ENCODE measurements around the gene SLAMF9. TPM values are rescaled to one million over a fixed set of nuclear protein-coding genes. Genes with fewer than 3 reads are reported as not detected.

The SLAMF9 gene
- total RNA-seq, 1 experiment from 2014 or later, result 8.7 TPM

- Histone ChIP-seq H4K20me1 (ENCODE audit: low read length) (peaks cover 18% of the 10 kb centered on the region), H3K79me2 (ENCODE audit: low read length) (peaks cover 32% of the 10 kb centered on the region), H3K27ac (ENCODE audit: low read length) (peak overlapping the region; percentile 98), H3F3A (ENCODE audit: low read length, unreplicated experiment) (peaks cover 19% of the 10 kb centered on the region), H3K27me3 (ENCODE audit: low read length) (no peaks in the 10 kb centered on the region), H3K4me3 (ENCODE audit: low read length) (peak overlapping the region; percentile 36; the same call in 1 of the 2 replicates), H2AFZ (ENCODE audit: low read length) (no peak overlapping the region), H3K9me3 (ENCODE audit: low read length) (no peaks in the 10 kb centered on the region), H3K36me3 (ENCODE audit: low read depth, low read length) (peaks cover 29% of the 10 kb centered on the region), H3K9me2 (replicated peaks; ENCODE audit: low read length) (no peaks in the 10 kb centered on the region), H3K9ac (ENCODE audit: low read length) (peak overlapping the region; percentile 85), H3K4me2 (ENCODE audit: low read length) (peak overlapping the region; percentile 78), H3K4me1 (ENCODE audit: insufficient read depth, low read length) (peaks cover 97% of the 10 kb centered on the region)
- ATAC-seq (peak; percentile 61), DNase-seq (peak; percentile 95)
- intact Hi-C loops (cut with micrococcal nuclease), result no loop called here
- BruUV-seq (replicated peaks), result no TSS peak
- ChIA-PET POLR2A (ENCODE audit: unreplicated experiment) (interaction anchor here (0.5 to 1.6 kb wide), 6 partner anchors 9 to 685 kb away, joined by 3 to 12 read pairs (median 6); partner anchors contain the start of gene CFAP45), CTCF (interaction anchor here (0.6 to 1.2 kb wide), 2 partner anchors 22 to 92 kb away, joined by 5 read pairs; no protein-coding TSS in a partner anchor)
- TF ChIP-seq EZH2phosphoT487 (IDR thresholded peaks at IDR 0.05; ENCODE audit: borderline replicate concordance, low read length), result peak; percentile 84
- no peak for TF ChIP-seq CTCF (conservative IDR thresholded peaks at IDR 0.05; ENCODE audit: low read depth, low read length)
- no peak for TF ChIP-seq EZH2 (IDR thresholded peaks at IDR 0.05; ENCODE audit: low read length, unreplicated experiment)
These were observed 39.6 kb downstream of the SLAMF9 start for GRCh38 chr1:159914252-159915018.

GRCh38 chr1:159913451-159914192, 40.4 kb downstream of the SLAMF9 start:
- Histone ChIP-seq H3K36me3 (ENCODE audit: low read depth, low read length) (peaks cover 21% of the 10 kb centered on the region), H3K4me3 (ENCODE audit: low read length) (peak overlapping the region; percentile 36; the same call in 1 of the 2 replicates), H3K4me2 (ENCODE audit: low read length) (peak overlapping the region; percentile 78), H3K9me2 (replicated peaks; ENCODE audit: low read length) (no peaks in the 10 kb centered on the region), H3K27me3 (ENCODE audit: low read length) (no peaks in the 10 kb centered on the region), H3K27ac (ENCODE audit: low read length) (peak overlapping the region; percentile 98), H2AFZ (ENCODE audit: low read length) (no peak overlapping the region), H3F3A (ENCODE audit: low read length, unreplicated experiment) (peaks cover 19% of the 10 kb centered on the region), H3K79me2 (ENCODE audit: low read length) (peaks cover 24% of the 10 kb centered on the region; the same call in 1 of the 2 replicates), H3K9ac (ENCODE audit: low read length) (peak overlapping the region; percentile 85), H4K20me1 (ENCODE audit: low read length) (peaks cover 10% of the 10 kb centered on the region), H3K9me3 (ENCODE audit: low read length) (no peaks in the 10 kb centered on the region), H3K4me1 (ENCODE audit: insufficient read depth, low read length) (peaks cover 89% of the 10 kb centered on the region)
- POLR2A ChIA-PET (ENCODE audit: unreplicated experiment), result interaction anchor here (0.6 to 1.6 kb wide), 5 partner anchors 10 to 685 kb away, joined by 3 to 12 read pairs (median 4); partner anchors contain the start of gene CFAP45
- intact Hi-C loops (cut with micrococcal nuclease), result no loop called here
- no TSS peak for BruUV-seq (replicated peaks)
- DNase-seq (peak; percentile 91), ATAC-seq (peak; percentile 2)
- no peak for TF ChIP-seq CTCF (conservative IDR thresholded peaks at IDR 0.05; ENCODE audit: low read depth, low read length)
- no peak for TF ChIP-seq EZH2 (IDR thresholded peaks at IDR 0.05; ENCODE audit: low read length, unreplicated experiment)
- no peak for TF ChIP-seq EZH2phosphoT487 (IDR thresholded peaks at IDR 0.05; ENCODE audit: borderline replicate concordance, low read length)
- CTCF ChIA-PET, result interaction anchor here (0.6 to 1.2 kb wide), 2 partner anchors 21 to 780 kb away, joined by 3 to 5 read pairs; no protein-coding TSS in a partner anchor
